ENCODE data around the gene MYF5.

The MYF5 gene

GRCh38 chr12:80698256-80698655 is 18.5 kb upstream of the MYF5 start:
- TF ChIP-seq CTCF (IDR thresholded peaks at IDR 0.05; ENCODE audit: low read depth, low read length): no peak
- in situ Hi-C loops (cut with HindIII; ENCODE audit: low sequenced_read_pairs): no loop called here
- H3K4me3 ChIP-seq (ENCODE audit: low read depth, low read length): no peak overlapping the region
- no peak for DNase-seq (ENCODE audit: low read depth, low spot score)

- in situ Hi-C loops (cut with HindIII; ENCODE audit: low sequenced_read_pairs): no loop called here
- peak; percentile 20 for DNase-seq (ENCODE audit: low read depth, low spot score)
- H3K4me3 ChIP-seq (ENCODE audit: low read depth, low read length): no peak overlapping the region
- TF ChIP-seq CTCF (IDR thresholded peaks at IDR 0.05; ENCODE audit: low read depth, low read length): no peak
Measured at GRCh38 chr12:80698847-80699542, 17.7 kb upstream of the MYF5 start.

- TF ChIP-seq CTCF (IDR thresholded peaks at IDR 0.05; ENCODE audit: low read depth, low read length): no peak
- no peak overlapping the region for H3K4me3 ChIP-seq (ENCODE audit: low read depth, low read length)
- in situ Hi-C loops (cut with HindIII; ENCODE audit: low sequenced_read_pairs): no loop called here
- no peak for DNase-seq (ENCODE audit: low read depth, low spot score)
Measured at GRCh38 chr12:80700327-80700726, 16.4 kb upstream of the MYF5 start.

- TF ChIP-seq CTCF (IDR thresholded peaks at IDR 0.05; ENCODE audit: low read depth, low read length): no peak
- no peak overlapping the region for H3K4me3 ChIP-seq (ENCODE audit: low read depth, low read length)
- in situ Hi-C loops (cut with HindIII; ENCODE audit: low sequenced_read_pairs): no loop called here
- DNase-seq (ENCODE audit: low read depth, low spot score): no peak
Measured at GRCh38 chr12:80701388-80701787, 15.3 kb upstream of the MYF5 start.

- no peak overlapping the region for H3K4me3 ChIP-seq (ENCODE audit: low read depth, low read length)
- no peak for TF ChIP-seq CTCF (IDR thresholded peaks at IDR 0.05; ENCODE audit: low read depth, low read length)
- in situ Hi-C loops (cut with HindIII; ENCODE audit: low sequenced_read_pairs): no loop called here
- peak; percentile 76 for DNase-seq (ENCODE audit: low read depth, low spot score)
Measured at GRCh38 chr12:80702889-80703805, 13.6 kb upstream of the MYF5 start.

- no peak overlapping the region for H3K4me3 ChIP-seq (ENCODE audit: low read depth, low read length)
- no peak for DNase-seq (ENCODE audit: low read depth, low spot score)
- TF ChIP-seq CTCF (IDR thresholded peaks at IDR 0.05; ENCODE audit: low read depth, low read length): no peak
- in situ Hi-C loops (cut with HindIII; ENCODE audit: low sequenced_read_pairs): no loop called here
Measured at GRCh38 chr12:80704420-80704819, 12.3 kb upstream of the MYF5 start.
